Tibial nerve (tissue), 4 donors: Measurements from ENCODE around the gene RETREG3. TPM values are rescaled to one million over a fixed set of nuclear protein-coding genes. Genes with fewer than 3 reads are reported as not detected.
"Not testable (repeated sequence)": the region's sequence is repeated elsewhere in the genome, so short reads cannot be mapped to it uniquely, and the experiment has no call there.

Experiments
- DNase-seq, 2 donors: peaks; one replicate each; pipeline ENCODE4 v3.0.0-alpha.2; 2019; ENCODE audit warnings: low spot score in 2 of 2
- H3K27ac ChIP-seq, 4 donors: fragments of 200-600 bp; sonication (generic) in 3 of 4; one replicate each; pipeline ENCODE4 v1.5.1; 2017 to 2019; ENCODE audit warnings: mild to moderate bottlenecking in 1 of 4
- H3K27me3 ChIP-seq, 2 donors: fragments of 200-600 bp; sonication (generic) in 1 of 2; one replicate each; pipeline versions ENCODE4 v1.5.1 to v1.6.0; 2017 to 2019
- H3K36me3 ChIP-seq, 3 donors: fragments of 200-600 bp; sonication (generic); one replicate each; pipeline ENCODE4 v1.5.1; 2018 to 2019
- H3K4me1 ChIP-seq, 4 donors: fragments of 200-600 bp; sonication (generic) in 3 of 4; one replicate each; pipeline ENCODE4 v1.5.1; 2017 to 2019
- H3K4me3 ChIP-seq, 4 donors: fragments of 200-600 bp; sonication (generic) in 3 of 4; one replicate each; pipeline ENCODE4 v1.5.1; 2017 to 2019; ENCODE audit warnings: mild to moderate bottlenecking in 1 of 4, moderate library complexity in 1 of 4
- H3K9me3 ChIP-seq, 4 donors: fragments of 200-600 bp; sonication (generic) in 3 of 4; one replicate each; pipeline ENCODE4 v1.5.1; 2017 to 2019
- CTCF ChIP-seq, 5 experiments: fragments of 200-600 bp in 3 of 5; fragments of 450-650 bp in 2 of 5; sonication (generic) in 3 of 5; IDR thresholded peaks; one replicate each; pipeline ENCODE4 v1.5.1; 2016 to 2019; ENCODE audit warnings: antibody characterized with exemption in 5 of 5, mild to moderate bottlenecking in 3 of 5, moderate library complexity in 2 of 5
- EP300 ChIP-seq, 2 donors: sonication (generic); formaldehyde crosslinking; IDR thresholded peaks; one replicate each; pipeline ENCODE4 v1.6.1; 2017; ENCODE audit warnings: antibody characterized with exemption in 2 of 2, mild to moderate bottlenecking in 1 of 2
- POLR2A ChIP-seq, 2 donors: fragments of 450-650 bp; IDR thresholded peaks; one replicate each; pipeline ENCODE4 v1.6.1; 2017; ENCODE audit warnings: antibody characterized with exemption in 2 of 2, mild to moderate bottlenecking in 2 of 2, moderate library complexity in 2 of 2
- WGBS, 2 donors: methylation state at CpG; one replicate each; pipeline ENCODE4 v1.1.5; 2018; 5-methylcytosine and 5-hydroxymethylcytosine counted together
- total RNA-seq, 4 donors: library from RNA; depleted of rRNA; stranded (reverse); fragments of >200 nt; gene quantifications; one replicate each; pipeline ENCODE4 v1.1.0, GENCODE V29; 2016

RETREG3 gene
- total RNA-seq, 4 donors from 2014 or later, result 43.1 to 61.8 (median 57.7) TPM

- no peak for DNase-seq
Observed at GRCh38 chr17:42613699-42614295, 4.6 kb upstream of the RETREG3 start.

GRCh38 chr17:42612013-42612412 is 2.8 kb upstream of the RETREG3 start:
- H3K36me3 ChIP-seq, result peaks cover 0 to 52% (median 3%) of the 10 kb centered on the region in 3 donors
- WGBS, 2 donors, result 92 to 97% methylated on average over 4 of the region's 4 CpGs
- DNase-seq, result no peak
- H3K9me3 ChIP-seq, result no peaks in the 10 kb centered on the region
- TF ChIP-seq POLR2A (IDR thresholded peaks at IDR 0.05) (no peak), CTCF (IDR thresholded peaks at IDR 0.05) (no peak), EP300 (IDR thresholded peaks at IDR 0.05) (no peak)
- no peak overlapping the region for H3K4me3 ChIP-seq
- peaks cover 0 to 24% (median 14%) of the 10 kb centered on the region in 4 donors for H3K4me1 ChIP-seq
- H3K27me3 ChIP-seq, result no peaks in the 10 kb centered on the region
- no peak overlapping the region for H3K27ac ChIP-seq

More at GRCh38 chr17:42613699-42614295, 4.6 kb upstream of the RETREG3 start:
- WGBS, 2 donors, result 94 to 96% methylated on average over 15 to 17 of the region's 17 CpGs
- no peak for TF ChIP-seq EP300 (IDR thresholded peaks at IDR 0.05)
- TF ChIP-seq POLR2A (IDR thresholded peaks at IDR 0.05), result no peak
- TF ChIP-seq CTCF (IDR thresholded peaks at IDR 0.05), result no peak
- no peak overlapping the region for H3K27ac ChIP-seq
- no peak overlapping the region for H3K4me3 ChIP-seq
- H3K36me3 ChIP-seq, result peaks cover 0 to 52% (median 3%) of the 10 kb centered on the region in 3 donors
- H3K27me3 ChIP-seq, result no peaks in the 10 kb centered on the region
- peaks cover 0 to 22% (median 5%) of the 10 kb centered on the region in 4 donors for H3K4me1 ChIP-seq
- no peaks in the 10 kb centered on the region for H3K9me3 ChIP-seq

GRCh38 chr17:42609814-42610801 is 934 bp upstream of the RETREG3 start:
- WGBS, 2 donors, result 10 to 14% methylated on average over 31 to 35 of the region's 42 CpGs

GRCh38 chr17:42608305-42609181 is 631 bp downstream of the RETREG3 start:
- no peaks in the 10 kb centered on the region for H3K27me3 ChIP-seq
- peaks cover 0 to 24% (median 0%) of the 10 kb centered on the region in 3 donors for H3K36me3 ChIP-seq
- H3K27ac ChIP-seq, result peak overlapping the region; percentile 86 to 98 (median 94)
- no peak for TF ChIP-seq EP300 (IDR thresholded peaks at IDR 0.05)
- TF ChIP-seq POLR2A (IDR thresholded peaks at IDR 0.05), result no peak
- no peaks in the 10 kb centered on the region for H3K9me3 ChIP-seq
- peaks cover 0 to 56% (median 28%) of the 10 kb centered on the region in 4 donors for H3K4me1 ChIP-seq
- H3K4me3 ChIP-seq, result peak overlapping the region; percentile 75 to 96 (median 88)
- DNase-seq, result no peak
- WGBS, 2 donors, result 0% methylated on average over 27 to 30 of the region's 30 CpGs

More at GRCh38 chr17:42609814-42610801, 934 bp upstream of the RETREG3 start:
- Histone ChIP-seq H3K4me3 (peak overlapping the region; percentile 50 to 96 (median 88)), H3K27ac (peak overlapping the region; percentile 51 to 98 (median 76)), H3K36me3 (peaks cover 0 to 40% (median 0%) of the 10 kb centered on the region in 3 donors), H3K4me1 (peaks cover 0 to 43% (median 28%) of the 10 kb centered on the region in 4 donors)
- H3K9me3 ChIP-seq, DNase-seq, H3K27me3 ChIP-seq: not testable (repeated sequence)

- H3K4me1 ChIP-seq, result peaks cover 0 to 64% (median 28%) of the 10 kb centered on the region in 4 donors
- H3K9me3 ChIP-seq, result no peaks in the 10 kb centered on the region
- H3K36me3 ChIP-seq, result peaks cover 0 to 16% (median 0%) of the 10 kb centered on the region in 3 donors
- 32 to 41% methylated on average over 3 of the region's 3 CpGs for WGBS, 2 donors
- no peak for DNase-seq
- no peak for TF ChIP-seq EP300 (IDR thresholded peaks at IDR 0.05)
- no peak for TF ChIP-seq CTCF (IDR thresholded peaks at IDR 0.05)
- TF ChIP-seq POLR2A (IDR thresholded peaks at IDR 0.05), result no peak
- no peak overlapping the region for H3K27ac ChIP-seq
- H3K27me3 ChIP-seq, result no peaks in the 10 kb centered on the region
- peak overlapping the region in 3 of 4 donors; percentile 75 to 96 (median 93) for H3K4me3 ChIP-seq
Observed at GRCh38 chr17:42607769-42608168, 1.4 kb downstream of the RETREG3 start.
